Activated CD4-positive, alpha-beta memory T cell treated with anti-CD3 and anti-CD28 coated beads for 36 hours (primary cell): ENCODE measurements around the gene NFIB. TPM values are rescaled to one million over a fixed set of nuclear protein-coding genes. Genes with fewer than 3 reads are reported as not detected.

Source experiments
- CTCF ChIA-PET: fragments of 350-600 bp; sonication (Branson Sonifier 250); formaldehyde crosslinking; loops from one replicate; lab custom pipeline; 2021; ENCODE audit warnings: antibody characterized with exemption, inconsistent platforms; lab: Charles Lee
- POLR2A ChIA-PET: fragments of 350-600 bp; sonication (Branson Sonifier 250); formaldehyde crosslinking; loops from one replicate; lab custom pipeline; 2021; ENCODE audit warnings: antibody characterized with exemption; lab: Charles Lee
- DNase-seq: peaks from one replicate; pipeline ENCODE4 v3.0.0-alpha.2; 2020
- H3K27ac Mint-ChIP-seq: one replicate; pipeline ENCODE4 v1.8.0; 2021; ENCODE audit warnings: mixed read lengths
- H3K27me3 Mint-ChIP-seq: one replicate; pipeline ENCODE4 v1.8.0; 2021; ENCODE audit warnings: mixed read lengths
- H3K36me3 Mint-ChIP-seq: one replicate; pipeline ENCODE4 v1.8.0; 2021; ENCODE audit warnings: mixed read lengths
- H3K4me1 Mint-ChIP-seq: one replicate; pipeline ENCODE4 v1.8.0; 2021; ENCODE audit warnings: low read depth, mixed read lengths
- H3K4me3 Mint-ChIP-seq: one replicate; pipeline ENCODE4 v1.8.0; 2021; ENCODE audit warnings: mild to moderate bottlenecking, mixed read lengths
- H3K9me3 Mint-ChIP-seq: one replicate; pipeline ENCODE4 v1.8.0; 2021; ENCODE audit warnings: mixed read lengths
- intact Hi-C: fragments of 100-400 bp; cut with micrococcal nuclease; formaldehyde crosslinking; loops from one replicate; pipeline ENCODE4 v1.15.1; 2023
- total RNA-seq, 2 experiments: library from RNA; stranded (reverse); gene quantifications; one replicate each; pipeline ENCODE4 v1.2.3, GENCODE V29; 2021

NFIB gene
- total RNA-seq, 2 experiments from 2014 or later = not detected

DNA sequence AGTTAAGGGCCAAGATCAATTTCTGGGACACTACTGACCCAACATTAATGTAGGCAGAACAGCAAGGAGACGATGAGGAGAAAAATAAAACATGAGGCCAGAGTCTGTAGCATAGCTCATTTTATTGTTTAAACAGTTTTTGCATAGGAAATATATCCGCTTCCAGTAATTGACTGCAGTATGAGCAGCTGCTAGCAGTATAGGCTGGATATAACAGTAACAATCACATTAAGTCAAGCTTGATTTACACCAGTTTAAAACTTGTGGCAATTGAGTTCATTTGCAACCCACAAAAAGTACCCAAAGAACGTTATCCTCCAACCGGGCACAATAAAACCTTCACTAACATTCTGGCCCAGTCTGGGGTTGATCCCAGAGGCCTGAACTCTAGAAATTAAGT is 232.2 kb downstream of the NFIB start:
- no peak for DNase-seq
- Mint-ChIP-seq H3K36me3 (no peaks in the 10 kb centered on the region), H3K4me1 (no peaks in the 10 kb centered on the region), H3K4me3 (no peak overlapping the region), H3K27me3 (no peaks in the 10 kb centered on the region), H3K27ac (no peak overlapping the region), H3K9me3 (peaks cover 2% of the 10 kb centered on the region)
- ChIA-PET CTCF (no interaction called here), POLR2A (no interaction called here)
- intact Hi-C loops = no loop called here

DNA sequence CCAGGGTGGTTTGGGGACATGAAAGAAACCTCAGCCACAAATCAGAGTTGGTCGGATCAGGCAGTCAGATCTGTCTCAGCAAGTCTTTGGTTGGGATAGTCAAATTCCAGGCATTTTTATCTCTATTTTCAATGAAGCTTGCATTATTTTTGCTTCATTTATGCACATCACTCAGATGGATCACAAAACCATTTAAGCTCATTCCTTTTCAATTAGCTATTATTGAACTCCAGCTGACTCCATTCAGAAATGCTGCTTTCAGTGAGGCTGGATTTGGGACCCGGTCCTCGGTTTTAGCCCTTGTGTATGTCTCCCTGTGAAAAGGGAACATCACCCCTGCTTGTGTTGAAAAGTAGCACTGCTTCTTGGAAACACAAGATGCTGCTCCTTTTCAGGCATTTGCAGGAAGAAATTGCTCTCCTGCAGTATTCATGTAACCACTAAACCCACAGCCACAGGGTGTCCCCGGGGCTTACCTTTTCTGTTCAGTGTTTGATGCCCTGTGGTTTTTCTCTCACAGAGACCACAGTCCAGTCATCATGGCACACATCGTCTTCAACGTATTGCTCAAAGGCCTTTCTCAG is 232.9 kb downstream of the NFIB start:
- H3K27me3 Mint-ChIP-seq = no peaks in the 10 kb centered on the region
- no peak overlapping the region for H3K4me3 Mint-ChIP-seq
- H3K36me3 Mint-ChIP-seq = no peaks in the 10 kb centered on the region
- H3K9me3 Mint-ChIP-seq = peaks cover 2% of the 10 kb centered on the region
- ChIA-PET POLR2A (no interaction called here), CTCF (no interaction called here)
- no peak overlapping the region for H3K27ac Mint-ChIP-seq
- intact Hi-C loops = no loop called here
- DNase-seq = no peak
- H3K4me1 Mint-ChIP-seq = no peaks in the 10 kb centered on the region

DNA sequence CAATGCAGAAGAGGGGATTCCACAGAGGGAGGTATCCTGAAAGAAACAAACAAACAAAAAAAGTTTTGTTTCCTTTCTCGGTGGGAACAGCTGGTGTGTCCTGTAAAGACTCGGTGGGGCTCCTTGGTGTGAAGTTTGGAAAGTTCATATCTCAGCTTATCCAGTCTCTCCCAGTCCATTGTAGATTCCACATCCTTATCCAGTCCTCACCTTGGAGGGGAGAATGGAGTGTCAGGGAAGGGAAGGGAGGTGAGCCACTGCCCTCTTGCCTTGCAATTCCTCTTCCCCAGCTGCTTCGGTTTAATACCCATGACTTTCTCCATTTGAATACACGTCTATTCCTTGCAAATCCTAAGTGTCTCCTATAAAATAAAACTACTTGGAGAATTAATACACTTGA is 234.5 kb downstream of the NFIB start:
- Mint-ChIP-seq H3K9me3 (peaks cover 2% of the 10 kb centered on the region), H3K4me3 (no peak overlapping the region), H3K4me1 (no peaks in the 10 kb centered on the region), H3K27ac (no peak overlapping the region), H3K27me3 (no peaks in the 10 kb centered on the region), H3K36me3 (no peaks in the 10 kb centered on the region)
- ChIA-PET POLR2A (no interaction called here), CTCF (no interaction called here)
- DNase-seq = no peak
- intact Hi-C loops = no loop called here

DNA sequence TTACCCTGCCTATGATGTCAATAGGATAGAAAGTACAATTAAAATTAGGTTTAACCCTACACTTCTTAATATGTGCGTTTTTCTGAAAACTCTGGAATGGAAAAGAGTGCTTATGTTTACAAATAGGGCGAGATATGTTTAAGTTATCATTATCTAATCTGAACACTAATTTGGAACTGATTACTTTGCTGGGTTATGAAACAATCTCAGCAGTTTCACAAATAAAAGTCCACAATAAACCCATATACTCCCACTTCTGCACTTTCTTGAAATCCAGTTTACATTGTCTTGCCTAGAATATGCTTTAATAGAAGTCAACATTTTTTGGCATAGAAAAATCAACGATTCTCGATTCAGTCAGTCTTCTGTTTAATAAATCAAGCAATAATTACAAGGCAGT is 236.3 kb downstream of the NFIB start:
- no peak for DNase-seq
- Mint-ChIP-seq H3K9me3 (peaks cover 2% of the 10 kb centered on the region), H3K4me1 (no peaks in the 10 kb centered on the region), H3K27ac (no peak overlapping the region), H3K4me3 (no peak overlapping the region), H3K36me3 (no peaks in the 10 kb centered on the region), H3K27me3 (no peaks in the 10 kb centered on the region)
- ChIA-PET CTCF (no interaction called here), POLR2A (no interaction called here)
- intact Hi-C loops = no loop called here

DNA sequence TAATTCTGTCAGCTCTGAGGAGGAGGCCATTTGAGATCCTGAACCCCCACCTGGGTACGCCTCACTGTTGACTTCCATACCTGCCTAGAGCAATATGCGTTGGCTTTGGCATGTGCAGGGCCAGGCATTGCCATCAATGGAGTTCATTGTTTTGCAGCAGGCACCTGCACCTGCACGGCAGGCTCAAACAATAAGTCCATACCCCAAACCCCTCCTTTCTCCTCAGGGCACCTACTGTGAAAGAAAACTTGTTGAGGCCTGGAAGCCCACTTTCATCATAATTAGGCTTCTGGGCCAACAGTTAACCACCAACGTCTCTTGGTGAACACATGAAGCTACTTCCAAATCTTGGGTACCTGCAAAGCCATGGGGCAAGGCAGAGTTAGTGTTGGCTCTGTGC is 238.7 kb downstream of the NFIB start:
- DNase-seq = no peak
- H3K4me3 Mint-ChIP-seq = no peak overlapping the region
- H3K27ac Mint-ChIP-seq = no peak overlapping the region
- POLR2A ChIA-PET = no interaction called here
- H3K36me3 Mint-ChIP-seq = no peaks in the 10 kb centered on the region
- peaks cover 6% of the 10 kb centered on the region for H3K9me3 Mint-ChIP-seq
- intact Hi-C loops = no loop called here
- CTCF ChIA-PET = no interaction called here
- H3K27me3 Mint-ChIP-seq = no peaks in the 10 kb centered on the region
- no peaks in the 10 kb centered on the region for H3K4me1 Mint-ChIP-seq

DNA sequence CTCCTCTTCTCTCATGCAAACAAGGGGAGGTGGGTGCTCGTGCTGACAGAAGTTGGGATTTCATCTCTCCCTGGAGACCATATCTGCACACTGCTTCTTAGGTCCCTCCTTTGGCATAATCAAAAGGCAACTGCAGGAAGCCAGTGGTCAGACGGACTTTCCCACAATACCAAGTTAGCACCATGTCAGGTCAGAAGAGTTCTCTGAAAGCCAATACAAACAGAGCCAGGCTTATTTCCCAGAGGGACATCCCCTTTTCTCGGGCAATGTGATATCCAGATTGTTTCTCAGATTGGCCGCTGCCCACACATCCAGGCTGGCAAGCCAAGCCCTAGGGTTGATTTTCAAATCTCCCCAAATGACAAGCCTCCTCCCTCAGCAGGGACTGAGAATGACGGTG is 241.1 kb downstream of the NFIB start:
- ChIA-PET CTCF (no interaction called here), POLR2A (no interaction called here)
- H3K36me3 Mint-ChIP-seq = no peaks in the 10 kb centered on the region
- H3K4me1 Mint-ChIP-seq = no peaks in the 10 kb centered on the region
- H3K27me3 Mint-ChIP-seq = no peaks in the 10 kb centered on the region
- intact Hi-C loops = no loop called here
- no peak overlapping the region for H3K4me3 Mint-ChIP-seq
- no peak overlapping the region for H3K27ac Mint-ChIP-seq
- DNase-seq = no peak
- H3K9me3 Mint-ChIP-seq = peaks cover 4% of the 10 kb centered on the region

DNA sequence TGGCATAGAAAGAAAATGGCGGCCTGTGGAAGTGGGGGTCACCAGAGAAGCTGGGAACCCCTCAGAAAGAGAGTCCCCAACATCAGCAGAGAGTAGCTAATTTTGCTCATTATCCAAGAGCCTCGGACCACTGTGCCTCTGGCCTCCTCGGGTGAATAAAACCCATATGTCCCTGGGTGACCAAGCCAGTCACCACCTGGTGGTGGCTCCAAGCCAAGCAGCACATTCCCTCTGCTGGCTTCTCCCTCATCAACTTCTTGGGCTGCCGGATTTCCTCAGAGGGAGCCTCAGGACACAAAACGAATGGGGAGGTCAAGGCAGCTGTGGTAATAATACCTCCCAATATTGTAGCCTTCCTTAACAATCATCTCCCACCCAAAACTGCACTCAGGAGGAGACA is 242.5 kb downstream of the NFIB start:
- H3K4me1 Mint-ChIP-seq = no peaks in the 10 kb centered on the region
- intact Hi-C loops = no loop called here
- H3K27me3 Mint-ChIP-seq = no peaks in the 10 kb centered on the region
- DNase-seq = no peak
- peaks cover 8% of the 10 kb centered on the region for H3K9me3 Mint-ChIP-seq
- H3K4me3 Mint-ChIP-seq = no peak overlapping the region
- no peak overlapping the region for H3K27ac Mint-ChIP-seq
- CTCF ChIA-PET = no interaction called here
- no peaks in the 10 kb centered on the region for H3K36me3 Mint-ChIP-seq
- POLR2A ChIA-PET = no interaction called here

DNA sequence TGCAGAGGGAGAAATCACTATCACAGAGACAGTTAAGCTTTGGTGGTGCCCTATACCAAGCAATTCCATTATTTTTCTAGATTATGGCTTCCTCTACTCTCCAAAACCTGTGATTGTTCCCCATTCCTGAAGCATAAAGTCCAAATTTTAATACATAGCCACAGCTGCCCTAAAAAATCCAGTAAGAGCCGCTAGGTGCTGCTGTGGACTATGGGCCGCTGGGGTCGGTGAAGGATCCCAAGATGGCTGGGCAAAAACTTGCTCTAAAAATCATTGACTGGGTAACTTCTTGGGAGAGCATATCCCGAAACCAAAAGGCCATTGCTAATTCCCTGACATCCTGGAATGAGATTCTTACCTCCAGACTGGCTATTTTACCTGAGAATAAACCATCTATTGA is 245.3 kb downstream of the NFIB start:
- no peak for DNase-seq
- Mint-ChIP-seq H3K4me3 (no peak overlapping the region), H3K4me1 (no peaks in the 10 kb centered on the region), H3K27me3 (no peaks in the 10 kb centered on the region), H3K36me3 (no peaks in the 10 kb centered on the region), H3K27ac (no peak overlapping the region), H3K9me3 (peaks cover 8% of the 10 kb centered on the region)
- POLR2A ChIA-PET = no interaction called here
- CTCF ChIA-PET = no interaction called here
- intact Hi-C loops = no loop called here

DNA sequence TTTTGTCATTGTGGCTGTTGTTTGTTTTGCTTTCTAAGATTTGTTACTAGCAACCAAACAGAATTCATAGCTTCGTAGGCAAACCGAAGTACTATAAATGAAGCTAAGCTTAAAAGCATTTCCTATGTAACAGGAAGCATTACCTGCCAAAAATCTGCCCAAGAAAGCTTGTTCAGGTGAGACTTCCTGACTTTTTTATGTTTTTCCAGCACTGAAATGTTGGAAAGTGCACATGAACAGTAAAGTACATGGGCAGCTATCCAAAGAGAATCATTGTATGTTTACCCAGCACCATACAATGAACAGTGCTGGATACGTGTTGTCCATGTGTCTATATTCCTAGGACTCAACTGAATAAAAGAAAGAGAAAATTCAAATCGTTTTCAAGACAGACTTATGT is 247.1 kb downstream of the NFIB start:
- ChIA-PET POLR2A (no interaction called here), CTCF (no interaction called here)
- Mint-ChIP-seq H3K4me1 (no peaks in the 10 kb centered on the region), H3K4me3 (no peak overlapping the region), H3K36me3 (no peaks in the 10 kb centered on the region), H3K9me3 (peaks cover 4% of the 10 kb centered on the region), H3K27ac (no peak overlapping the region), H3K27me3 (no peaks in the 10 kb centered on the region)
- intact Hi-C loops = no loop called here
- DNase-seq = no peak

DNA sequence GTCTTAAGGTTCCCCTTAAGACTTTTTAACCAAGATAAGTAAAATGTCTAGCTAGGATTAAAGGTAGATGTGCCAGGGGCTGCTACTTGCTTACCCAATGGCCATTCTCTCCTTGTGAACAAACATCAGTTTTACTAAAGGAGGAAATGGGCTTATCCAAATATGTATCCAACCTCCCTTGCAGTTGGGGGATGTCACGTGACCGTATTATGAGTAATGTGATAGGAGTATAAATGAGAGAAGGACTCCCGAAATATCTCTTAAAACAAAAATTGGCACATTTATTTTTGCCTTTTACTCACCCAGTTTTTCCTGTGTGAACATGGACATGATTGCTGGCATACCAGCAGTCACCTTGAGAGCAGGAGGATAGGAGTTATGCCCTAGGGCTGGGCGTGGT is 247.9 kb downstream of the NFIB start:
- H3K27me3 Mint-ChIP-seq = no peaks in the 10 kb centered on the region
- intact Hi-C loops = no loop called here
- H3K9me3 Mint-ChIP-seq = peaks cover 4% of the 10 kb centered on the region
- DNase-seq = no peak
- POLR2A ChIA-PET = no interaction called here
- H3K4me3 Mint-ChIP-seq = no peak overlapping the region
- CTCF ChIA-PET = no interaction called here
- no peaks in the 10 kb centered on the region for H3K4me1 Mint-ChIP-seq
- H3K36me3 Mint-ChIP-seq = no peaks in the 10 kb centered on the region
- no peak overlapping the region for H3K27ac Mint-ChIP-seq

DNA sequence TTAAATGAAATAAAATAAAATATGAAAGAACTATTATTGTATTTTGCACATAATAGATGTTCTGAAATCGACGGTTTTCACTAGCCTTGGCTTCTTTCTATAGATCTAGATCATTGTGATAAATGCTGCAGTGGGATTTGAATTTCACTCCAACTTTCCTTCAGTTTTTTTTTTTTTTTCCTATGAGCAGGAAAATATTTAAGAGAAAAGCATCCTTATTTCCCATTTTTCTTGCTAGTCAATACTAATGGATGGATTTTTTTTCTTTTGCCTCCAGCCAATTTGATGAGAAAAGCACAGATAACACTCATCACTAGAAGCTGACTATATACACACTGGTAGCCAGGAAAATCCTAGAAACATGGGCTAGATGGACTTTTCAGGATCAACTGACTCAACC is 249.0 kb downstream of the NFIB start:
- Mint-ChIP-seq H3K27ac (no peak overlapping the region), H3K27me3 (no peaks in the 10 kb centered on the region), H3K4me1 (no peaks in the 10 kb centered on the region), H3K9me3 (peaks cover 4% of the 10 kb centered on the region), H3K4me3 (no peak overlapping the region), H3K36me3 (no peaks in the 10 kb centered on the region)
- POLR2A ChIA-PET = no interaction called here
- CTCF ChIA-PET = no interaction called here
- intact Hi-C loops = no loop called here
- DNase-seq = no peak

DNA sequence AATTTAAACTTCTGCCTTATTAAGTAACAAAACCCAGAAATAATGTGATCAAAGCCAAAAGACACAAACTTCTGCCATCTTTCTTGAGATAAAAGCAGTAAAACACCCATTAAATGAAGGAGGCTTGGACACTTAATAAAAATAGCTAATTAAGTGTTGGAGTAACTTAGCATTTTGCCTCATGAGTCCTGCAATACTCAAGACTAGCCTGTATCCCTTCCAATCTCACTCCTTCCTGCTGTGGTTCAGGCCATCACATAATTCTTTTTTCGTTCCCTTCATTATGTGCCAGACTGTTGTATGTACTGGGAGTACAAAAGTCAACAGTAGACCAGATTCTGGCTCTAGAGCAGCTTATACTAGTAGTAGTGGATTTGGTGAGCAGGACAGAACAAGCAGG is 250.2 kb downstream of the NFIB start:
- CTCF ChIA-PET = no interaction called here
- Mint-ChIP-seq H3K4me1 (no peaks in the 10 kb centered on the region), H3K27me3 (no peaks in the 10 kb centered on the region), H3K27ac (no peak overlapping the region), H3K36me3 (no peaks in the 10 kb centered on the region), H3K9me3 (peaks cover 4% of the 10 kb centered on the region), H3K4me3 (no peak overlapping the region)
- POLR2A ChIA-PET = no interaction called here
- DNase-seq = no peak
- intact Hi-C loops = no loop called here

DNA sequence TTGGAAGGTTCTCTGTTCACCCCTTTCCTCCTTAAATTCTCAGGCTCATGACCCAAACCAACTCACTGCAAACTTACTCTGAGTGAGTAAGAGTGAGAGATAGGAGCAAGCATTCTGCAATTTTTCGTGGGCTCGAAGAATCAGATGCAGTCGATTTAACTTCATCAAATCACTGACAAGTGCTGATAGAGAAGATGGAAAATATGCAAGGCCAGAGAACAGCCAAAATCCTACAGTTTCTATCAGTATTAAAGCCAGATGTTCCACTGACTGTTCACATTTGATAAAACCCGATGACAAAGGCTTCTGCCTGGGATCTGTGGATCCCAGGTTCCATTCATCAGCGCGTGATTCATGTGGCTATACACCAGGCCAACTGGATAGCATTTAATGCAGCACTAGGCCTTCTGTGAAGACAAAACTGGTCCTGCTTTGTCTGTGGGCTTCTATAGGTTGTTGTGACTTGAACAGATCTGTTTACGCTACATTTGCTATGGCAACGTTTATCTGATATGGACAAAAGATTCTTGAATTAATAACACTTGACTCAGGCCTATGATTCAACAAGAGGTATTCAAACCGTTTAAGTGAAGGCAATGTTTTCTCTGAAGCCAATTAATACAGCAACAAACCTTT is 251.2 kb downstream of the NFIB start:
- Mint-ChIP-seq H3K4me3 (no peak overlapping the region), H3K27me3 (no peaks in the 10 kb centered on the region), H3K4me1 (no peaks in the 10 kb centered on the region), H3K36me3 (no peaks in the 10 kb centered on the region), H3K9me3 (peaks cover 4% of the 10 kb centered on the region), H3K27ac (no peak overlapping the region)
- ChIA-PET POLR2A (no interaction called here), CTCF (no interaction called here)
- no peak for DNase-seq
- intact Hi-C loops = no loop called here
